ENCODE measurements around the gene DCAF8.

DNA sequence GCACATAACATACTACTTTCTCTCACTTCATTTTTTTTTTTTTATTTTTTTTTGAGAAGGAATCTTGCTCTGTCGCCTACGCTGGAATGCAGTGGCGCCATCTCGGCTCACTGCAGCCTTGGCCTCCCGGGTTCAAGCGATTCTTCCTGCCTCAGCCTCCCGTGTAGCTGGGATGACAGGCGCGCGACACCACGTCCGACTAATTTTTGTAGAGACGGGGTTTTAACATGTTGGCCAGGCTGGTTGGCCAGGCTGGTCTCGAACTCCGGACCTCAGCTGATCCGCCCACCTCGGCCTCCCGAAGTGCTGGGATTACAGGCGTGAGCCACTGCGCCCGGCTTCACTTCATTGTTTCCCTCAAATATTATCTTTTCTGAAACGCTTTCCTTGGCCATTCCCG lies 23.2 kb upstream of the DCAF8 start:
- TF ChIP-seq POLR2AphosphoS5 (IDR thresholded peaks at IDR 0.05; ENCODE audit: low read depth) (no peak), CREB1 (CRISPR knock-in tag; IDR thresholded peaks at IDR 0.05; ENCODE audit: low read depth) (no peak), EZH2 (IDR thresholded peaks at IDR 0.05; ENCODE audit: low read depth, unreplicated experiment) (no peak), STAT1 (IDR thresholded peaks at IDR 0.05; ENCODE audit: unreplicated experiment) (no peak), EZH2phosphoT487 (IDR thresholded peaks at IDR 0.05; ENCODE audit: unreplicated experiment) (no peak), NANOG (IDR thresholded peaks at IDR 0.05; ENCODE audit: borderline replicate concordance) (no peak), ZNF114 (CRISPR knock-in tag; IDR thresholded peaks at IDR 0.05) (no peak), JUNB (IDR thresholded peaks at IDR 0.05; ENCODE audit: unreplicated experiment) (no peak)
- TF ChIP-seq, protein P1, sequence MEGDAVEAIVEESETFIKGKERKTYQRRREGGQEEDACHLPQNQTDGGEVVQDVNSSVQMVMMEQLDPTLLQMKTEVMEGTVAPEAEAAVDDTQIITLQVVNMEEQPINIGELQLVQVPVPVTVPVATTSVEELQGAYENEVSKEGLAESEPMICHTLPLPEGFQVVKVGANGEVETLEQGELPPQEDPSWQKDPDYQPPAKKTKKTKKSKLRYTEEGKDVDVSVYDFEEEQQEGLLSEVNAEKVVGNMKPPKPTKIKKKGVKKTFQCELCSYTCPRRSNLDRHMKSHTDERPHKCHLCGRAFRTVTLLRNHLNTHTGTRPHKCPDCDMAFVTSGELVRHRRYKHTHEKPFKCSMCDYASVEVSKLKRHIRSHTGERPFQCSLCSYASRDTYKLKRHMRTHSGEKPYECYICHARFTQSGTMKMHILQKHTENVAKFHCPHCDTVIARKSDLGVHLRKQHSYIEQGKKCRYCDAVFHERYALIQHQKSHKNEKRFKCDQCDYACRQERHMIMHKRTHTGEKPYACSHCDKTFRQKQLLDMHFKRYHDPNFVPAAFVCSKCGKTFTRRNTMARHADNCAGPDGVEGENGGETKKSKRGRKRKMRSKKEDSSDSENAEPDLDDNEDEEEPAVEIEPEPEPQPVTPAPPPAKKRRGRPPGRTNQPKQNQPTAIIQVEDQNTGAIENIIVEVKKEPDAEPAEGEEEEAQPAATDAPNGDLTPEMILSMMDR (conservative IDR thresholded peaks at IDR 0.05; ENCODE audit: low read depth in 2 of 2), result no peak
- TF ChIP-seq, protein P2, sequence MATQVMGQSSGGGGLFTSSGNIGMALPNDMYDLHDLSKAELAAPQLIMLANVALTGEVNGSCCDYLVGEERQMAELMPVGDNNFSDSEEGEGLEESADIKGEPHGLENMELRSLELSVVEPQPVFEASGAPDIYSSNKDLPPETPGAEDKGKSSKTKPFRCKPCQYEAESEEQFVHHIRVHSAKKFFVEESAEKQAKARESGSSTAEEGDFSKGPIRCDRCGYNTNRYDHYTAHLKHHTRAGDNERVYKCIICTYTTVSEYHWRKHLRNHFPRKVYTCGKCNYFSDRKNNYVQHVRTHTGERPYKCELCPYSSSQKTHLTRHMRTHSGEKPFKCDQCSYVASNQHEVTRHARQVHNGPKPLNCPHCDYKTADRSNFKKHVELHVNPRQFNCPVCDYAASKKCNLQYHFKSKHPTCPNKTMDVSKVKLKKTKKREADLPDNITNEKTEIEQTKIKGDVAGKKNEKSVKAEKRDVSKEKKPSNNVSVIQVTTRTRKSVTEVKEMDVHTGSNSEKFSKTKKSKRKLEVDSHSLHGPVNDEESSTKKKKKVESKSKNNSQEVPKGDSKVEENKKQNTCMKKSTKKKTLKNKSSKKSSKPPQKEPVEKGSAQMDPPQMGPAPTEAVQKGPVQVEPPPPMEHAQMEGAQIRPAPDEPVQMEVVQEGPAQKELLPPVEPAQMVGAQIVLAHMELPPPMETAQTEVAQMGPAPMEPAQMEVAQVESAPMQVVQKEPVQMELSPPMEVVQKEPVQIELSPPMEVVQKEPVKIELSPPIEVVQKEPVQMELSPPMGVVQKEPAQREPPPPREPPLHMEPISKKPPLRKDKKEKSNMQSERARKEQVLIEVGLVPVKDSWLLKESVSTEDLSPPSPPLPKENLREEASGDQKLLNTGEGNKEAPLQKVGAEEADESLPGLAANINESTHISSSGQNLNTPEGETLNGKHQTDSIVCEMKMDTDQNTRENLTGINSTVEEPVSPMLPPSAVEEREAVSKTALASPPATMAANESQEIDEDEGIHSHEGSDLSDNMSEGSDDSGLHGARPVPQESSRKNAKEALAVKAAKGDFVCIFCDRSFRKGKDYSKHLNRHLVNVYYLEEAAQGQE (IDR thresholded peaks at IDR 0.05; ENCODE audit: unreplicated experiment), result no peak
- TF ChIP-seq, protein P3, sequence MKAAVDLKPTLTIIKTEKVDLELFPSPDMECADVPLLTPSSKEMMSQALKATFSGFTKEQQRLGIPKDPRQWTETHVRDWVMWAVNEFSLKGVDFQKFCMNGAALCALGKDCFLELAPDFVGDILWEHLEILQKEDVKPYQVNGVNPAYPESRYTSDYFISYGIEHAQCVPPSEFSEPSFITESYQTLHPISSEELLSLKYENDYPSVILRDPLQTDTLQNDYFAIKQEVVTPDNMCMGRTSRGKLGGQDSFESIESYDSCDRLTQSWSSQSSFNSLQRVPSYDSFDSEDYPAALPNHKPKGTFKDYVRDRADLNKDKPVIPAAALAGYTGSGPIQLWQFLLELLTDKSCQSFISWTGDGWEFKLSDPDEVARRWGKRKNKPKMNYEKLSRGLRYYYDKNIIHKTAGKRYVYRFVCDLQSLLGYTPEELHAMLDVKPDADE (IDR thresholded peaks at IDR 0.05), result no peak
- TF ChIP-seq, protein P4, sequence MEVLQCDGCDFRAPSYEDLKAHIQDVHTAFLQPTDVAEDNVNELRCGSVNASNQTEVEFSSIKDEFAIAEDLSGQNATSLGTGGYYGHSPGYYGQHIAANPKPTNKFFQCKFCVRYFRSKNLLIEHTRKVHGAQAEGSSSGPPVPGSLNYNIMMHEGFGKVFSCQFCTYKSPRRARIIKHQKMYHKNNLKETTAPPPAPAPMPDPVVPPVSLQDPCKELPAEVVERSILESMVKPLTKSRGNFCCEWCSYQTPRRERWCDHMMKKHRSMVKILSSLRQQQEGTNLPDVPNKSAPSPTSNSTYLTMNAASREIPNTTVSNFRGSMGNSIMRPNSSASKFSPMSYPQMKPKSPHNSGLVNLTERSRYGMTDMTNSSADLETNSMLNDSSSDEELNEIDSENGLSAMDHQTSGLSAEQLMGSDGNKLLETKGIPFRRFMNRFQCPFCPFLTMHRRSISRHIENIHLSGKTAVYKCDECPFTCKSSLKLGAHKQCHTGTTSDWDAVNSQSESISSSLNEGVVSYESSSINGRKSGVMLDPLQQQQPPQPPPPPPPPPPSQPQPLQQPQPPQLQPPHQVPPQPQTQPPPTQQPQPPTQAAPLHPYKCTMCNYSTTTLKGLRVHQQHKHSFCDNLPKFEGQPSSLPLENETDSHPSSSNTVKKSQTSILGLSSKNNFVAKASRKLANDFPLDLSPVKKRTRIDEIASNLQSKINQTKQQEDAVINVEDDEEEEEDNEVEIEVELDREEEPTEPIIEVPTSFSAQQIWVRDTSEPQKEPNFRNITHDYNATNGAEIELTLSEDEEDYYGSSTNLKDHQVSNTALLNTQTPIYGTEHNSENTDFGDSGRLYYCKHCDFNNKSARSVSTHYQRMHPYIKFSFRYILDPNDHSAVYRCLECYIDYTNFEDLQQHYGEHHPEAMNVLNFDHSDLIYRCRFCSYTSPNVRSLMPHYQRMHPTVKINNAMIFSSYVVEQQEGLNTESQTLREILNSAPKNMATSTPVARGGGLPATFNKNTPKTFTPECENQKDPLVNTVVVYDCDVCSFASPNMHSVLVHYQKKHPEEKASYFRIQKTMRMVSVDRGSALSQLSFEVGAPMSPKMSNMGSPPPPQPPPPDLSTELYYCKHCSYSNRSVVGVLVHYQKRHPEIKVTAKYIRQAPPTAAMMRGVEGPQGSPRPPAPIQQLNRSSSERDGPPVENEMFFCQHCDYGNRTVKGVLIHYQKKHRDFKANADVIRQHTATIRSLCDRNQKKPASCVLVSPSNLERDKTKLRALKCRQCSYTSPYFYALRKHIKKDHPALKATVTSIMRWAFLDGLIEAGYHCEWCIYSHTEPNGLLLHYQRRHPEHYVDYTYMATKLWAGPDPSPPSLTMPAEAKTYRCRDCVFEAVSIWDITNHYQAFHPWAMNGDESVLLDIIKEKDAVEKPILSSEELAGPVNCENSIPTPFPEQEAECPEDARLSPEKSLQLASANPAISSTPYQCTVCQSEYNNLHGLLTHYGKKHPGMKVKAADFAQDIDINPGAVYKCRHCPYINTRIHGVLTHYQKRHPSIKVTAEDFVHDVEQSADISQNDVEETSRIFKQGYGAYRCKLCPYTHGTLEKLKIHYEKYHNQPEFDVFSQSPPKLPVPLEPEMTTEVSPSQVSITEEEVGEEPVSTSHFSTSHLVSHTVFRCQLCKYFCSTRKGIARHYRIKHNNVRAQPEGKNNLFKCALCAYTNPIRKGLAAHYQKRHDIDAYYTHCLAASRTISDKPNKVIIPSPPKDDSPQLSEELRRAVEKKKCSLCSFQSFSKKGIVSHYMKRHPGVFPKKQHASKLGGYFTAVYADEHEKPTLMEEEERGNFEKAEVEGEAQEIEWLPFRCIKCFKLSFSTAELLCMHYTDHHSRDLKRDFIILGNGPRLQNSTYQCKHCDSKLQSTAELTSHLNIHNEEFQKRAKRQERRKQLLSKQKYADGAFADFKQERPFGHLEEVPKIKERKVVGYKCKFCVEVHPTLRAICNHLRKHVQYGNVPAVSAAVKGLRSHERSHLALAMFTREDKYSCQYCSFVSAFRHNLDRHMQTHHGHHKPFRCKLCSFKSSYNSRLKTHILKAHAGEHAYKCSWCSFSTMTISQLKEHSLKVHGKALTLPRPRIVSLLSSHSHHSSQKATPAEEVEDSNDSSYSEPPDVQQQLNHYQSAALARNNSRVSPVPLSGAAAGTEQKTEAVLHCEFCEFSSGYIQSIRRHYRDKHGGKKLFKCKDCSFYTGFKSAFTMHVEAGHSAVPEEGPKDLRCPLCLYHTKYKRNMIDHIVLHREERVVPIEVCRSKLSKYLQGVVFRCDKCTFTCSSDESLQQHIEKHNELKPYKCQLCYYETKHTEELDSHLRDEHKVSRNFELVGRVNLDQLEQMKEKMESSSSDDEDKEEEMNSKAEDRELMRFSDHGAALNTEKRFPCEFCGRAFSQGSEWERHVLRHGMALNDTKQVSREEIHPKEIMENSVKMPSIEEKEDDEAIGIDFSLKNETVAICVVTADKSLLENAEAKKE (CRISPR knock-in tag; IDR thresholded peaks at IDR 0.05), result no peak

All from GM23338 (cell line).